NK-92 treated with Interleukin-12 subunit alpha and Interleukin-12 subunit beta, amount 100 ng/mL, for 24 hours (cell line): Measurements from ENCODE around the gene HMGXB4.
"Not testable (repeated sequence)": the region's sequence is repeated elsewhere in the genome, so short reads cannot be mapped to it uniquely, and the experiment has no call there.

Source experiments
- DNase-seq: peaks from one replicate; lab custom pipeline; 2025; lab: John Stamatoyannopoulos, UW

The HMGXB4 gene, protein sequence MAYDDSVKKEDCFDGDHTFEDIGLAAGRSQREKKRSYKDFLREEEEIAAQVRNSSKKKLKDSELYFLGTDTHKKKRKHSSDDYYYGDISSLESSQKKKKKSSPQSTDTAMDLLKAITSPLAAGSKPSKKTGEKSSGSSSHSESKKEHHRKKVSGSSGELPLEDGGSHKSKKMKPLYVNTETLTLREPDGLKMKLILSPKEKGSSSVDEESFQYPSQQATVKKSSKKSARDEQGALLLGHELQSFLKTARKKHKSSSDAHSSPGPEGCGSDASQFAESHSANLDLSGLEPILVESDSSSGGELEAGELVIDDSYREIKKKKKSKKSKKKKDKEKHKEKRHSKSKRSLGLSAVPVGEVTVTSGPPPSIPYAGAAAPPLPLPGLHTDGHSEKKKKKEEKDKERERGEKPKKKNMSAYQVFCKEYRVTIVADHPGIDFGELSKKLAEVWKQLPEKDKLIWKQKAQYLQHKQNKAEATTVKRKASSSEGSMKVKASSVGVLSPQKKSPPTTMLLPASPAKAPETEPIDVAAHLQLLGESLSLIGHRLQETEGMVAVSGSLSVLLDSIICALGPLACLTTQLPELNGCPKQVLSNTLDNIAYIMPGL

DNA sequence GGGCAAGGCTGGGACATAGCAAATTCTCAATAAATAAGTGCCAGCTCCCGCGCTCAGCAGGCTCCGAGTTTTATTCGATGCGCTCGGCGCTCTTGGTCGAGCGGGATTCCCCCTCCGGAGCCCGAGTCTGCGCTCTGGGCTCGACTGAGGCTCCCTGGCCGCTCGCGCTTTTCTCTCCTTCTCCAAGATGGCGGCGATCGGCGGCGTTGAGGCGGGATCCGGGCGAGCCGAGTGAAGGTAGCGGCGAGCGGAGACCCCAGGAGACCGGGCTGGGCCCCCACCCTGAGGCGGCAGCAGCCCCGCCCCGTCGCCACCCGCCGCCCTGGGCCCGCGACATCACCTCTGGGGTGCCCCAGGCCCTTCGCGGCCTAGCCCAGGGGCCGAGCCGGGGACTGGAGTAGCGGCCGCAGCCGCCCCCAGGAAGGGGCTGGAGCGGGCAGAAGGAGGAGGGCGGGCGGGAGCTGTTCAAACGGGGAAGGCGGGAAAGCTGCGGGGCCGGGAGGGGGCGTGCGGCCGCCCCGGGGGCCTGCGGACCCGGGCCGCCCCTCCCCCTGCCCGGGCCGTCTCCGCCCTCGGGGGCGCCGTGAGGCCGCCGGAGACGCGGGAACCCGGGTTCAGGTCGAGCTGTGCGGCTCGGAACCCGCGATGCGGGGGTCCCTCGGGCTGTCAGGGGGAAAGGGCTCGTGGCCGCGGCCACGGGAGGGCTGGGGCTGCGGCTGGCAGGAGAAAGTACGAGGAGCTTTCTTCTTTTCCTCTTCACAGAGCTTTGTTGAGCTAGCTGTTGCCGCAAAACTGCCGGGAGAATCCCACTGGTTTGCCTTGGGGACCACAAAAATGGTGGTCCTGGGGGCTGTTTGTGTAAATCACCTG is at the start of gene HMGXB4:
TSS of gene HMGXB4 (plus strand) at position 173 of the 870 bp plus-strand sequence. CDS start 4,898 bp downstream, outside the sequence.
- DNase-seq, result peak; percentile 73

DNA sequence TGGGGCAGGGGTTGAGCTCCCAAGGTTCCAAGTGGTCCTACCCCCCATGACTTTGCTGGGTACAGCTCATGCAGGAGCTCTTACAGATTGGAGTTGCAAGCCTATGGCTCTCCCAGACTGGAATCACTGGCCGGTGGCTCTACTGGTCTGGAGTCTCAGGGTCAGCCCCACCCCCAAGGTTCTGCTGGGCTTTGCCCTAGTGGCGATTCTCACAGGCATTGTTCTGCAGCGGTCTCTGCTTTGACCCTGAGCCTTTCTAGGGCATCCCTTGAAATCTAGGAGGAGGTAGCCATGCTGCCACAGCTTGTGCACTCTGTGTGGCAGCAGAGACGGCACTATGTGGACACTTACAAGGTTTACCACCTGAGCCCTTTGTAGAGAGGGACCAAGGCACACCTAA is 49.3 kb upstream of the HMGXB4 start:
- no peak for DNase-seq

DNA sequence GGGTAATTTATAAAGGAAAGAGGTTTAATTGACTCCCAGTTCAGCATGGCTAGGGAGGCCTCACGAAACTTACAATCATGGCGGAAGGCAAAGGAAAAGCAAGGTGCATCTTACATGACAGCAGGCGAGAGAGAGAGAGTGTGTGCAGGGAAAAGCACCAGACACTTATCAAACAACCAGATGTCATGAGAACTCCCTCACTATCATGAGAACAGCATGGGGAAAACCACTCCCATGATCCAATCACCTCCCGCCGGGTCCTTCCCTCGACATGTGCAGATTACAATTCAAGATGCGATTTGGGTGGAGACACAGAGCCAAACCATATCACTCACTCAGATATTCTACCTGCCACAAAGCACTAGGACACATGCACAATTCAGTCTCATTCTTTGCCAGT is 48.1 kb upstream of the HMGXB4 start:
- DNase-seq, result no peak

DNA sequence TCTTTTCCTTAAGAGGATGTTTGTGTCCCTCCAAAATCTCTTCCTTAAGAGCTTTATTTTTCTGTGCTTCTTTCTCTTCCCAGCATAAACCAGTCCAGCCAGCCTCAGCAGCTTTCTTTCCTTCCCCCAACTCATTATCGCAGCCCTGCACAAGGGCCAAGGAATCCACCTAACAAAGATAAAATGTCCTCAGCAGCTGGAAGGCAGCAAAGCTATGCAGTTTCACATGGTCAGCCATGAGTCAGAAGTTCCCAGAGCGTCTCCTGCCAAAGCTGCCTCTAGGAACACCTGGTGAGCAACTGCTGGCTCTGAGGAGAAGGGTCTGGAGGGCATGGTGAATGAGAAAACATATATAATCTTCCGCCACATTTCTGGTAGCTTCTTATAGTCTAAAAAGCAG is 45.3 kb upstream of the HMGXB4 start:
- DNase-seq, result no peak

DNA sequence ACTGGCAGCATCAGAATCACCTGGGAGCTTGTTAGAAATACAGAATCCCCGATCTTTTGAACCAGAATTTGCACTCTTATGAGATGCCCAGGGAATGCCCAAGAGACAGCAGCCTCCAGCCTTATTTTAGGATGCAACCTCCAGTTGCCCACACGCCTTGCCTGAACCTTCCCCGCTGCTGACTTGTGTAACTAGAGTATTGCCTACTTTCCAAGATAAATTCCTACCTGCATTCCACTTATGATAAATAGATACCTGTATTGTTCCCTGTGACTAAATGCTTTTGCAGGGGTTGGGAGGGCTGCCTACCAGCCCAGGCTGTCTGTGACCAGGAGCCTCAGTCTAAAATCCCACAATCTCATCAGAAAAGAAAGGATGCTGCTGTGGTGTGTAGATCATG is 44.3 kb upstream of the HMGXB4 start:
- no peak for DNase-seq

DNA sequence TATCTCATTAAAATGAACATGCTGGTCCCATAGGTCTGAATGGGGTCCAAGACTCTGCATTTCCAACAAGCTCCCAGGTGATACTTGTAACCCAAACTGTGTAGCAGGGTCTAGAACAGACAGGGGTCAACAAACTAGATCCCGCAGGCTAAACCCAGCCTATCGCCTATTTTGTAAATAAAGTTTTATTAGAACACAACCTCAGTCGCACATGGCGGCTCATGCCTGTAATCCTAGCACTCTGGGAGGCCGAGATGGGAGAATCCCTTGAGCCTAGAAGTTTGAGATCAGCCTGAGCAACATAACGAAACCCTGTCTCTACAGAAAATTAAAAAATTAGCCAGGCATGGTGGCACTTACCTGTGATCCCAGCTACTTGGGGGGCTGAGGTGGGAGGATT is 42.3 kb upstream of the HMGXB4 start:
- DNase-seq, result no peak

DNA sequence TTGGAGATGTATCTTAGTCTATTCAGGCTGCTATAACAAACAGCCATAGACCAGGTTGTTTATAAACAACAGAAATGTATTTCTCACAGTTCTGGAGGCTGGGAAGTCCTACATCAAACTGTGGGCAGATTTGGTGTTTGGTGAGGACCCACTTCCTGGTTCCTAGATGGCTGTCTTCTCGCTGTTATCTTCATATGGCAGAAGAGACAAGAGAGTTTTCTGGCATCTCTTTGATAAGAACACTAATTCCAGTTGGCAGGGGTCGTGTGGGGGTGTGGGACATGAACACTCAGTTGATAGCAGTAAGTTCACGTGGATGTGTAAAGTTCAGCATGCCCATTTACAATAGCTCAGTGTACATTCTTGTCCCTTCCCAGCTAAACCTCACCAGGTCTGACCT is 41.3 kb upstream of the HMGXB4 start:
- no peak for DNase-seq

DNA sequence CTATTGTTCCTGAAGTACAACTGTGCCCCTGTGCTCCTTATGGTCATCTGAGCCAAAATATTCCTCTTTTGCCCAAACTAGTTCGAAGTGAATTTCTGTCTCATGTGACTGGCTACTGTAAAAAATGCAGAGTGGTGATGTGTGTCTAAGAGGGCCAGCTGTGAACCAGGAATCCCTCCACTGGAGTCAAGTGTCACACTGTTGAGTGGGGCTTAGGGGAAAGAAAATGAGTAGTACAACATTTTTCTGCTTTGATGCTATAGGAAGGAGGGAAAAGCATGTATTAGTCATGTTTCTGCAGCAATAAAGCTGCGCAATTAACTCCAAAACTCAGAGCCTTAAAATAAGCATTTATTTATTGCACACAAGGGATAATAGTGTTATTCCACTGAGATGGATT is 39.8 kb upstream of the HMGXB4 start:
- DNase-seq, result no peak

DNA sequence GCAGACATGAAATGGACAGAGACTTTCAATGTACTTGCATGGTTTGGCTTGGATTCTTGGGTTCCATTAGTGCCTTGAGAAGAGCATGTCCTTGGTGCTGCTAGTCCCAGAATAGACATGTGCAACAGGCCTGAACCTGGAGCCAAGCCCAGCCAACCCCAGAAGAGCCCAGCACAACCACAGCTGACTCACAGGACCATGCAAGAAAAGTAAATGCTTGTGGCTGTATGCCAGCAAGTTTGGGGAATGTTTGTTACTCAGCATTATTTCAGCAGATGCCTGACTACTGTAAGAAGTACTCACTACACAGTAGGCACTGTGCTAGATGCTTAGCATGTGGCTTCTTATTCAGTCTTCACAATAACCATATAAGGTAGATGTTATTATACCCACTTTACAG is 39.2 kb upstream of the HMGXB4 start:
- no peak for DNase-seq

DNA sequence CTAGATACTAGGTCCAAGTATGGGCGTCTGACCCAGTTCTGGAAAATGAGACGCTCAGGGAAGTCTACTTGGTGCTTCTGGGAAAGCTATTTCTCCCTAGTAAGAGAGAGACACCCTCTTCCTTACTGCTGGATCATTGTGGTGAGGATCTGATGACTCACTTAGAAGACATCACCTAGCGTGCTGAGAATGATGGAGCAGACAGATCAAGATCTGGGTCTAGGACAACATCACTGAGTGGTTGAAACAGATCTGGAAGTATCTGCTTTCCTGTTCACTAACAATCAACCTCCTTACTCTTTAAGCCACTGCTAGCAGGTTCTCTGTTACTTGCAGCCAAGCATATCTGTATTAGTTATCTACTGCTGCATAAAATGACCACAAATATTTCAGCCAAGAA is 38.3 kb upstream of the HMGXB4 start:
- no peak for DNase-seq

DNA sequence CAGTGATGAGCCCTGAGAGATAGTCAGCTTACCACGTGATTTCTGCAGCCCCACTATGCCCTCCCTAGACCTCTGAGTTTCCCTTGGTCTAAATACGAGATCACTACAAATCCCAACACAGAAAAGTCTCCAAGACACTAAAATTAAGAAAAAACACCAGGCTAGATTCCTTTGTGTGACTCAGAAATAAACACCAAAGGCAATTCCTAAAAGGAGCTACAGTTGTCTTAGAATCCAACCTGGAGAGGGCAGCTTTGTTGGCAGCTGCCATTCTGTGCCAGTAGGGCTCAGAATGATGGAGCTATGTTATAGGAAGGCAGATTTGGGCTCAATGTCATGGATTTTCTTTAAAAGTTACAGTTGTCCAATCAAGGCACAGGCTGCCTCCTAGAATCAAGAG is 37.1 kb upstream of the HMGXB4 start:
- DNase-seq, result no peak

DNA sequence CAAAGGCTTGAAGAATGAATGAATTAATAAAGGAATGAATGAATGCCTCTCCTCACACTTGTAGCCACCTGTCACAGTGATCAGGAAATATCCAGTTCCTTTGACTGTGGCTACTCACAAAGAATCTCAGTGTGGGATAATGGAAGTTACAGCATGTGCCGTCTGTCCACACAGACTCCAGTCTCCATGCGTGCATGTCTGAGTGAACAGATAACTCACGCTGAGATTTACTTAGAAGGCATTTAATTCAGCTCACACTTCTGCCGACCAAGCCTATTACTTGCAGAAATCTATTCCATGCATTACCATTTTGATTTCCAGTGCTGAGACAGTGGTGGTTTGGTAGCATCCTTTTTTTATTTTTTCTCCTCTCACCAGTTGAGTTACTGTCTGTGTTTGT is 32.3 kb upstream of the HMGXB4 start:
- no peak for DNase-seq

DNA sequence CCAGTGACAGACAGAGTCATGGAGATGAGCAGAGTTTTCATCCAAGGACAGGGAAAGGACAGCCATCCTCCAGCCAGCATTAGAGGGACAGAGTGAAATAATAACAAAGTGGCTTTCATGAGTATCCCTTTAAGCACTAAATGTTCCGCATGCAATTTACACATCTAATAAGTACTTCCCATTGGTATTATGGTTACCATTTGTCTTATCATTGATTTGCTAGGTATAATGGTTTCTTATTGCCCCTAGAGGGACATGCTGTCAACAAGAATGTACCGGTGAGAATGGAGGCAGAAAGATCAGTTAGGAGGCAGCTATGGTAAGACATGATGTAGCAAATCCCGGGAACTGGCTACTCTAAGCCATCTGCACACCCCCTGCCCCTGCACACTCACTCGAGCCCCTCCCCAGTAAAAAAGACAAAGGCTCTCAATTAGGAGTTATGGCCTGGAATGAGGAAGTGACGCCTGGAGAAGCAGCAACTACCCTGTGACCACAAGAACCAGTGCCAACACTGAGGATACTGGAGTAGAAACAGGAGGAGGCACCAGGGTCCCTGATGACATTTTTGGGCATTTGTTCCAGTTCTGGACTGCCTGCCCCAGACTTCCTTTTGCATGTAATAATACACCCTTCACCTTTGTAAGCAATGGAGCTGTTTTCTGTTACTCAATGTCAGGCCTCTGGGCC is 30.2 kb upstream of the HMGXB4 start:
- DNase-seq, result no peak

DNA sequence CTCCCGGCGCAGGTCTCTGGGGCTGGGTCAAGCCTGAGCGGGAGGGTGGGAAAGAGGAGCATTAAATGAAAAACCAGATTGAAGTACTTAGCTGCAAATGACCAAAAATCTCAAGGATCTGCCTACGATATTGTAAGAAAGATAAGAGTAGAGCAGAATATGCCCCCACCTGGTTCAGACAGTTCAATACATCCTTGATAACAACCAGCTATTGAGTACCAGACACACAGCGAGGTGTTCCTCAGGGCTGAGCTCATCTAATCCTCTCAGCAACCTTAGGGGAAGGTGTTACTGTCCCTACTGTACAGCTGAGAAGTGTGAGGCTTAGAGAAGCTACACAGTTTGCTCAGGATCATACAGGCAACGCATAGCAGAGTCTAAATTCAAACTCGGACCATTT is 27.4 kb upstream of the HMGXB4 start:
- DNase-seq, result no peak

DNA sequence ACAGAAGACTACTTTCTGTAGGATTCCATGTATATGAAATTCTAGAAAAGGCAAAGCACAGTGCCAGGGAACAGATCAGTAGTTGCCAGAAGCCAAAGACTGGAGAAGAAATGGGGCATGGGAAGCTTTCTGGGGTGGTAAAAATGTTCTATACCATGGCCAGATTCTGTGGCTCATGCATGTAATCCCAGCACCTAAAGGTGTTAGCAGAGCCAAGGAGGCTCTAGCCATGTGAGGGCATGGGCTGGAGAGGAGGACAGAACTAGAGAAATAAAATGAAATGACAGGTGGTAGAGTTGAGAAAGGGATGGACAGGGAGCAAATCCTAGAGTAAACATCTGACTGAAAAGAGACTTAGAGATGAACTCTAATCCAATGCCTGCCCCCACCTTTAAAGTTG is 26.9 kb upstream of the HMGXB4 start:
- DNase-seq, result no peak

DNA sequence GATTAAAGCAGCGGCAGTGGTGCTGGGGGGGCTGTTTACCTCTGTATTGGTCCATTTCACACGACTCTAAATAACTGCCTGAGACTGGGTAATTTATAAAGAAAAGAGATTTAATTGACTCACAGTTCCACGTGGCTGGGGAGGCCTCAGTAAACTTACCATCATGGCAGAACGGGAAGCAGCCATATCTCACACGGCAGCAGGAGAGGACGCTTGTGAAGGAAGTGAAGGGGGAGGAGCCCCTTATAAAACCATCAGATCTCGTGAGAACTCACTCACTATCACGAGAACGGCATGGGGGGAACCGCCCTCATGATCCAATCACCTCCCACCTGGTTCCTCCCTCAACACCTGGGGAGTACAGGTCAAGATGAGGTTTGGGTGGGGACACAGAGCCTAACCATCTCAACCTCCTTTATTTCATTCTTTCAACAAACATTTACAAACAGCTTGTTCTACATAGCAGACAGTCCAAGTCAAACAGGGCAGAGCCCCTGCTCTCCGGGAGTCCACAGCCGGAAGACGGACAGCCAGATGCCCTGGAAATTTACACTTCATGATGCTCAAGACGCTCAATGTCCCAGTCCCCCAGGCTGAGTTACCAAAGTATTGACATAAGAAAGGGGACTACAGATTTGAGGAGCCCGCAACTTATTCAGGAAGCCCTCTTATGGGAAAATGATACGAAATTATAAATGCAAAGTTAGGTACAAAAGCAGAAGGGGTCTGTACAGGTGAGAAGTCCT is 26.3 kb upstream of the HMGXB4 start:
- no peak for DNase-seq

DNA sequence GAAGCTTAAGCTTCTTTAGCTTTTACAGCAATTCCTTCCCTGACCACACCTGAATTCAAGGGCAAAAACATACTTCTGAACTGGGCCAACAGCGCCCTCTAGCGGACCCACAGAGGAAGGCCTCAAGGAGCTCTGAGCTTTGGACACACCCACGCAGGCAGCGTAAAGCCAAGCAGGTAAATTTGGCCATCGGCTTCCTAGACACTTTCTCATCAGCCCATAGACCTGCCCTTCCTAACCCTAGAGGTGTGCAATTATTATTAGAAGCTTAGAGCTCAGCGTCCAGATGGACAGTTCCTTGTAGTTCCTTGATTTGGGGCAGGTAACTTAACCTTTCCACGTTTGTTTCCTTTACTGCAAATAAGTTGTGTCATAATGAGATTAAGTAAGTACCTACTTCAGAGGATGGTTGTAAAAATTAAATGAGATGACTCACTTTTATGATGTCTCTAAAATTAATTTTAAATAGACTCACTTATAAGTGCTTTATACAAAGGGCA is 25.7 kb upstream of the HMGXB4 start:
- DNase-seq, result peak; percentile 21

DNA sequence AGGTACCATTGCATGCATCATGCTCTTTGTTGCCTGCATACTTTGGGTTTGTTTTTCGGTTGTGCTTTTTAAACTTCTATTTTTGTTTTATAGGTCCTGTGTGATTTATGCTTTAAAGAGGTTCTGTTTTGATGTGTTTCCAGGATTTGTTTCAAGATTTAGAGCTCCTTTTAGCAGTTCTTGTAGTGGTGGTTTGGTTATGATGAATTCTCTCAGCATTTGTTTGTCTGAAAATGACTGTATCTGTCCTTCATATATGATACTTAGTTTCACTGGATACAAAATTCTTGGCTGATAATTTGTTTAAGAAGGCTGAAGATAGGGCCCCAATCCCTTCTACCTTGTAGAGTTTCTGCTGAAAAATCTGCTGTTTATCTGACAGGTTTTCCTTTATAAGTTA is 18.5 kb upstream of the HMGXB4 start:
- not testable (repeated sequence) for DNase-seq

DNA sequence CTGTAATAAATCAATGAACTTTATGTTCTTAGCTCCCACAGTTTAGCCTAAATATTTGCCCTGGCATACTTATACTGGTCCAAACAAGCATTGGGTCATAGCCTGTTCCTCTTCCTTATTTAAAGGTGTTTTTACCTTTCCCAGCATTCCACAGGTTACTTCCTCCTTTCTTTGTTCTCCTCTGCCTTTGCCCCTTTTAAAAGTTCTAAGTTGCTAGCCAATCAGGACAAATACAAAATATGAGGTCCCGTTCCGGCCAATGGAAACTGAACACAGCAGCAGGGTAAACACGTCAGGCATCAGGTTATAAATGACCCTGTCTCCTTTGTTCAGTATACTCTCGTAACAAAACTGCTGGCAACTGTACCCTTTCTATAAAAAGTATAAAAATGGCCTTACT is 12.8 kb upstream of the HMGXB4 start:
- DNase-seq, result not testable (repeated sequence)

DNA sequence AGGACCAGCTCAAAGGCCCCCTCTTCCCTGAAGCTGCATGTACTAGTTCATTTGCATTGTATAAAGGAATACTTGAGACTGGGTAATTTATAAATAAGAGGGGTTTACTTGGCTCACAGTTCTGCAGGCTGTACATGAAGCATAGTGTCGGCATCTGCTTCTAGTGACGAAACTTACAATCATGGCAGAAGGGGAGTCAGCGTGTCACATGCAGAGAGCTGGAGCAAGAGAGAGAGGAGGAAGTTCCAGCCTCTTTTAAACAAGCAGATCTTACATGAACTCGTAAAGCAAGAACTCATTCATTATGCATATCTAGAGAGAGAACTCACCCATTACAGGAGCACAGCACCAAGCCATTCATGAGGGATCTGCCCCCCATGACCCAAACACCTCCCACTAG is 7.1 kb upstream of the HMGXB4 start:
- no peak for DNase-seq

DNA sequence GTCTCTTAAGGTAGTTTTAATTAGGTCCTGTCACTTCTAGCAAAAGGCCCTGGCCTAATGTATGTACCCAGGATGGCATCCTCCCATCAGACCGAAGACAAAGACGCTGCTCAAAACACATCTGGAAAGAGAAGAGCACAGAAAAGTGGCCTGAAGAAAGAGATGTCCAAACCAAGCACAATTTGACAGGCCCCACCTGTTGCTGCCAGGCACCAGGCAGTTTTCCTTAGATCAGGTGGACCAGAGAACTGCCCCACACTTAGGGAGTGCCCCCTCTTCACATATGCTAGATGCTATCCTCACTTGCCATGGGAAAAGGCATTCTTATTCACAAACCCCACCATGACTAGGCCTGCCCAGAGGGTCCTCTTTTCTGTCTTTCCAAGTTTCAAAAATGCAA is 3.3 kb upstream of the HMGXB4 start:
- no peak for DNase-seq

DNA sequence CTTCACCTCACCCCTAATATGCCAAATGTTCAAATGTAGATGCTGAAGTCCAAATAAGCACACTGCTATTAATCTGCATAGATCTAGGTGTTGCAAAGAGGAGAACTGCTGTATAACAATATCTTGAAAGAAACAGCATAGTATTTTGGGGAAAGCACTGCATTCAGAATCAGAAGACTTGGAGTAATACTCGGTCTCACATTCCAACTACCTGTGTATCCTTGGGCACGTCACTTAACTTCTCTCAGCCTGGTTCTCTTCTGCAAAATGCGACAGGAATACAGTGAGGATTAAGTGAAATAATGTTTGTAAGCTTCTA is 332 bp upstream of the HMGXB4 start:
- no peak for DNase-seq
